Femur (tissue), 1 donor: ENCODE measurements around the gene SET.

ENCODE experiments used
- DNase-seq: peaks from one replicate; pipeline ENCODE4 v3.0.0-alpha.2; 2017

The SET gene

DNA sequence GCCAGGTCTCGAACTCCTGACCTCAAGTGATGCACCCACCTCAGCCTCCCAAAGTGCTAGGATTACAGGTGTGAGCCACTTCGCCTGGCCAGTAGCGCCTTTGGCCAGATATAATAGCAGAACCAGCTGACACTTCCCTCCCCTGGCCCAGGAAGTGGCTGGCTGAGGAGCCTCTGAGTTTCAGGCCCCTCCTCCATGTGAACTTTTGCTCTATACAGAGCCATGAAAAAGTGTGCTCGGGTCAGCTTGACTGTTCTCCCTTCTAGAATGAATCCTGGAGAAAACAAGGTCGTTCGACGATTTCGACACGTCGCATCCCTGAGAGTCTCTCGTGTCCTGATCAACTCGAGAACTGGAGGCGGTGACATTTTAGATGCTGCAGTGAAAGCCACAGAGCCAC, 43.6 kb downstream of the SET start:
- no peak for DNase-seq

DNA sequence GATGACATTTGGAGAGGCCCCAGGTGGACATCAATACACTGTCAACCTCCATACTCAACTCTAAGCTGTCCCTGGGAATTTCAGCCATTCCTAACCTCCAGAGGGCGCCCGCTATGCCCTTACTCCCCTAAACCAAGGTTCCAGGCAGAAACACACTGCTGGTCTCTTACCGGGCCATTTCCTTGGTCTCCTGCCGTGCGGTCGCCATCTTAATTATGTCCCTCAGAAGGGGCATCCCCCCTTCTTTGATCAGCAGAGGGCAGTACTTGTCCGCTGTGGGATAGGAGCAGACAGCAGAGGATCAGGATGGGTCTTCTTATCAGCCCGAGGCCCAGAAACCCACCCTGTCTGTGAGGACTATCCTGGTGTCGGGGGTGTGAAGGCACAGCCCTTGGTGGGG, 44.2 kb downstream of the SET start:
- DNase-seq, result peak; percentile 76

DNA sequence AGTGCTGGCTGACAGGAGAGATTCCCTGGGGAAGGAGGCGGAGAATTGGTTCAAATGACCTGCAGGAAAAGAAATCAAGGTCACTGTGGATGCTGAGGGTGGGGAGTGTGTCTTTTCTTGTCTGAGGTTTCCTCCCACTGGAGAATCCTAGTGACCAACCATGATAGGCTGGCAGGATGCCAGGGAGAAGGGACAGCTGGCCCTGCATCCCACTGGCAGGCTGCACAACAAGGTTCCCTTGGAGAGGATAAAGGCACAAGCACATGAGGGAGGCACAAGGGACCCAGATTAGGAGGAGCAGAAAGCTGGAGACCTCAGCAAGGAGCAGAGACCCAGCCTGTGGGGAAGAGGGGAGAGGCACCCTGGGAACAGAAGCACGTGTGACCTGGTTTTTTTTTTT, 46.4 kb downstream of the SET start:
- peak; percentile 56 for DNase-seq

DNA sequence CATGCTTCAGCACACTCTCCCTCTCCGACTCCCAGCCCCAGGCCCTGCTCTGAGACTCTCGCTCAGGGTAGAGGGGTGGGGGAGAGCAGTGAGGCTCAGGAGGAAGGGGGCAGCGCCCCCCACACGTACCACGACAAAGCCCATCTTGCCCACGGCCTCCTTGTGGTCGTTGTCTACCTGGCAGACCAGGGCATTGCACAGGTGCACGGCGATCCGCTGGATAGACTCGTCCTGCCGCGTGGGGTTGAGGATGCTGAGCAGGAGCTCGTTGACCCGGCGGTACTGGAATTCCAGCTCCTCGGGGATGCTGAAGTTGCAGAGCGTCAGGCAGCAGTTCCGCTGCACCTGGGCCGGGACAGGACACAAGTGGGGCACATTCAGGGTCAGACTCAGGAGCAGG, 53.4 kb downstream of the SET start:
- no peak for DNase-seq

DNA sequence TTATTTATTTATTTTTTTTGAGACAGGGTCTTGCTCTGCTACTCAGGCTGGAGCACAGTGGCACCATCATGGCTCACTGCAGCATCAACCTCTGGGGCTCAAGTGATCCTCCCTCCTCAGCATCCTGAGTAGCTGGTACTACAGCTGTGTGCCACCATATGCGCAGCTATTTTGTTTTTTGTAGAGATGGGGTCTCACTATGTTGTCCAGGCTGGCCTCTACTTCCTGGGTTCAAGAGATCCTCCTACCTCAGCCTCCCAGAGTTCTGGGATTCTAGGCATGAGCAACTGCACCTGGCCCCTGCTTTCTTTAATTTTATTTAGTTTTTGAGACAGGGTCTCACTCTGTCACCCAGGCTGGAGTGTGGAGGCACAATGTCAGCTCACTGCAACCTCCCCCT, 54.4 kb downstream of the SET start:
- DNase-seq, result no peak
